Lung (tissue), 12 donors: ENCODE measurements around the gene FBN1. TPM values are rescaled to one million over a fixed set of nuclear protein-coding genes. Genes with fewer than 3 reads are reported as not detected.

Experiments used
- ATAC-seq: fragments of 200-7000 bp; cut with Tn5 transposase; one replicate; pipeline ENCODE4 v1.9.1; 2020; ENCODE audit warnings: moderate number of reproducible peaks; ENCODE audit not compliant: insufficient read depth, low FRiP score
- DNase-seq, 3 donors: peaks; one replicate each; pipeline ENCODE4 v3.0.0-alpha.2; 2013 to 2017
- H3K27ac ChIP-seq, 2 donors: one replicate each; pipeline ENCODE4 v1.5.1; 2013; ENCODE audit warnings: mild to moderate bottlenecking in 2 of 2, moderate library complexity in 2 of 2, control low read depth in 1 of 2, inconsistent platforms in 1 of 2, low read depth in 1 of 2, low read length in 1 of 2
- H3K27me3 ChIP-seq, 3 donors: one replicate each; pipeline ENCODE4 v1.5.1; 2013; ENCODE audit warnings: low read length in 2 of 3; ENCODE audit not compliant: control insufficient read depth in 3 of 3, insufficient read depth in 3 of 3
- H3K36me3 ChIP-seq, 4 donors: one replicate each; pipeline ENCODE4 v1.5.1; 2013; ENCODE audit warnings: low read length in 4 of 4, mild to moderate bottlenecking in 1 of 4, moderate library complexity in 1 of 4; ENCODE audit not compliant: control insufficient read depth in 4 of 4, insufficient read depth in 4 of 4
- H3K4me1 ChIP-seq, 5 donors: one replicate each; pipeline ENCODE4 v1.5.1; 2013; ENCODE audit warnings: low read length in 5 of 5, mild to moderate bottlenecking in 2 of 5, moderate library complexity in 1 of 5; ENCODE audit not compliant: control insufficient read depth in 5 of 5, insufficient read depth in 5 of 5
- H3K4me3 ChIP-seq: one replicate; pipeline ENCODE4 v1.5.1; 2013; ENCODE audit warnings: mild to moderate bottlenecking, control low read depth, moderate library complexity
- H3K9ac ChIP-seq, 2 donors: one replicate each; pipeline ENCODE4 v1.5.1; 2013; ENCODE audit warnings: low read length in 2 of 2, control low read depth in 1 of 2; ENCODE audit not compliant: insufficient read depth in 1 of 2
- H3K9me3 ChIP-seq, 4 donors: one replicate each; pipeline ENCODE4 v1.5.1; 2013; ENCODE audit warnings: low read length in 3 of 4, mild to moderate bottlenecking in 1 of 4, moderate library complexity in 1 of 4; ENCODE audit not compliant: control insufficient read depth in 4 of 4, insufficient read depth in 3 of 4
- WGBS, 2 donors: extraction: QIAGEN DNeasy Blood & Tissue Kit; methylation state at CpG; one replicate each; pipeline ENCODE4 v1.1.7; 2013; 5-methylcytosine and 5-hydroxymethylcytosine counted together
- polyA plus RNA-seq, 2 donors: library from polyadenylated mRNA; stranded (reverse); fragments of 200-250 nt; gene quantifications; one replicate each; pipeline ENCODE4 v1.2.1, GENCODE V29; 2013
- total RNA-seq, 2 donors: library from RNA; depleted of rRNA in 1 of 2; stranded (reverse); fragments of >200 nt in 1 of 2; gene quantifications; one replicate each; pipeline ENCODE4 v1.2.1, GENCODE V29; 2014 to 2021
- TF ChIP-seq, protein P1 (sequence below): IDR thresholded peaks from 2 replicates; pipeline ENCODE4 v1.5.1; 2012; ENCODE audit warnings: mild to moderate bottlenecking; ENCODE audit errors: control extremely low read depth, extremely low read depth
- donor health status: control.
- donor health status: control.
- donor health status: Bipolar disorder and iron deficiency.
- donor health status: healthy.
- donor health status: DM: yes; HTN: yes; CAD: no.

The FBN1 gene
- total and polyA plus RNA-seq, 4 donors = 6.0 to 170 (median 60.8) TPM

DNA sequence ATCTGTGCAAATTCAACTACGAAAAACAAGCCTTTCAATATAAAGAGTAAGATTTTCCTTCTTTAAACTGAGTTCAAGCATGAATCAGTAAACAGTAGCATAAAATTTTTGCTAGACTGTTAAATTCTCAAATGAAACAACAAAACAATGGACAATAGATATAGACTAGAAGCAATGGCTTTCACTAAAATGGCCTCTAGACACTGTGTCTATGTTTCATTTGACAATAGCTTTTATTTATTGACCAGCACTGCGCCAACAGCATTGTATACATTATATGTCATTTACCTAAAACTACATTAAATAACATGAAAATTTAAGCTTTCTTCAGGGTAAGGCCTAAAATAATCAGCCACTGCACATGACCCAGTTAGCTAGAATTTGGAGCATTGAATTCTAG, 165.8 kb downstream of the FBN1 start:
- Histone ChIP-seq H3K27me3 (no peaks in the 10 kb centered on the region), H3K4me1 (no peaks in the 10 kb centered on the region), H3K9me3 (no peaks in the 10 kb centered on the region), H3K4me3 (no peak overlapping the region), H3K9ac (no peak overlapping the region), H3K36me3 (peaks cover 0 to 14% (median 11%) of the 10 kb centered on the region in 4 donors), H3K27ac (no peak overlapping the region)
- WGBS, 2 donors = 97% methylated on average over 2 of the region's 2 CpGs
- DNase-seq (no peak), ATAC-seq (no peak)
- TF ChIP-seq, protein P1, sequence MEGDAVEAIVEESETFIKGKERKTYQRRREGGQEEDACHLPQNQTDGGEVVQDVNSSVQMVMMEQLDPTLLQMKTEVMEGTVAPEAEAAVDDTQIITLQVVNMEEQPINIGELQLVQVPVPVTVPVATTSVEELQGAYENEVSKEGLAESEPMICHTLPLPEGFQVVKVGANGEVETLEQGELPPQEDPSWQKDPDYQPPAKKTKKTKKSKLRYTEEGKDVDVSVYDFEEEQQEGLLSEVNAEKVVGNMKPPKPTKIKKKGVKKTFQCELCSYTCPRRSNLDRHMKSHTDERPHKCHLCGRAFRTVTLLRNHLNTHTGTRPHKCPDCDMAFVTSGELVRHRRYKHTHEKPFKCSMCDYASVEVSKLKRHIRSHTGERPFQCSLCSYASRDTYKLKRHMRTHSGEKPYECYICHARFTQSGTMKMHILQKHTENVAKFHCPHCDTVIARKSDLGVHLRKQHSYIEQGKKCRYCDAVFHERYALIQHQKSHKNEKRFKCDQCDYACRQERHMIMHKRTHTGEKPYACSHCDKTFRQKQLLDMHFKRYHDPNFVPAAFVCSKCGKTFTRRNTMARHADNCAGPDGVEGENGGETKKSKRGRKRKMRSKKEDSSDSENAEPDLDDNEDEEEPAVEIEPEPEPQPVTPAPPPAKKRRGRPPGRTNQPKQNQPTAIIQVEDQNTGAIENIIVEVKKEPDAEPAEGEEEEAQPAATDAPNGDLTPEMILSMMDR = no peak

DNA sequence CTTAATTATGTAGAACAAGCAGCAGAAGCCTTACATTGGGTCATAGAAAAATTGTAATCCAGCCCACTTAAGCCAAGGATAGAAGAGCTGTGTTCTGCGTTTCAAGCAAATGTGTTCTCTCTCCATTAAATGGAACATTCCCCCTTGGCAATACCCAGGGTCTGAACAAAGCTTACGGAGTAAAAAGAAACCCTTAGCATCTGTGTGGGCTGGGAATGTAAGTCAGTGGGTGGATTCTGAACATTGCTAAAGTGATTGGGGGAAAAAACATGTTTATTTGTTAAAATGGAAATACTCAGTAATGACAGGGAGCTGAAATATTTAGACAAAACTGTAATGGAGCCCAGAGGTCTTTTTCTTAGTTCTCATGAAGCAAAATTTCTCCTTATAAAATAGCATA, 166.9 kb downstream of the FBN1 start:
- no peak overlapping the region for H3K9ac ChIP-seq
- H3K36me3 ChIP-seq = peaks cover 0 to 12% (median 9%) of the 10 kb centered on the region in 4 donors
- H3K4me1 ChIP-seq = no peaks in the 10 kb centered on the region
- ATAC-seq (no peak), DNase-seq (no peak)
- no peak overlapping the region for H3K4me3 ChIP-seq
- WGBS, 2 donors = 86 to 93% methylated on average over 2 of the region's 2 CpGs
- H3K27ac ChIP-seq = no peak overlapping the region
- no peaks in the 10 kb centered on the region for H3K27me3 ChIP-seq
- no peaks in the 10 kb centered on the region for H3K9me3 ChIP-seq
- TF ChIP-seq, protein P1 = no peak

DNA sequence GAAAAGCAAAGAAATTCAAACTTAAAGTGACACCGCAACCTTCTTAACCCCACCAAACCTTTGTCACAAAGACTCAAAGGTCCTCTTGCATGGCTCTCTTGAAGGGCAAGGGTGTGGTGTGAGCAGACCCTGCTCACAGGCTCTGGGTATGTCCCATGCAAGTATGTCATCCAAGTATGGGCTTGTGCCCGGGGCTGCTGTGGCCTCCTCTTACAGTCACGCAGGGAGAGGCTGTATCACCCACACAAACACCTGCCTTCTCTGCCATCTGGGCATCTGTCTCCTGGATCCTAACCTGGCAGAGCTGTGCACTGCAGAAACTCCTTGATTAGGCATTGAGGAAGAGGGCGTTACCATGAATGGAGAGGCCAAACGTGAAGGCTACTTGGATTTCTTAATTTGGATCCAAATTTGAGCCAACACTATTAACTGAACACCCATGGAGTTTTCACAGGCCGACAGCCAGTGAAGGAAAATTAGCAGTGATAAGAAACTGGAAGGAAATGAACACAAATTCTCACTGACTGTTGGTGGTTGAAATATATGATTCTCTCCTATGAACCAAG, 167.6 kb downstream of the FBN1 start:
- Histone ChIP-seq H3K36me3 (peaks cover 0 to 10% (median 6%) of the 10 kb centered on the region in 4 donors), H3K4me3 (no peak overlapping the region), H3K9ac (no peak overlapping the region), H3K27me3 (no peaks in the 10 kb centered on the region), H3K9me3 (no peaks in the 10 kb centered on the region), H3K4me1 (no peaks in the 10 kb centered on the region), H3K27ac (no peak overlapping the region)
- TF ChIP-seq, protein P1 = no peak
- no peak for ATAC-seq
- 79 to 90% methylated on average over 6 of the region's 6 CpGs for WGBS, 2 donors
- DNase-seq = no peak
